ENCODE results near the gene BAD. TPM values are rescaled to one million over a fixed set of nuclear protein-coding genes. Genes with fewer than 3 reads are reported as not detected.

The BAD gene
- total RNA-seq, 1 experiment from 2014 or later: 368 TPM

DNA sequence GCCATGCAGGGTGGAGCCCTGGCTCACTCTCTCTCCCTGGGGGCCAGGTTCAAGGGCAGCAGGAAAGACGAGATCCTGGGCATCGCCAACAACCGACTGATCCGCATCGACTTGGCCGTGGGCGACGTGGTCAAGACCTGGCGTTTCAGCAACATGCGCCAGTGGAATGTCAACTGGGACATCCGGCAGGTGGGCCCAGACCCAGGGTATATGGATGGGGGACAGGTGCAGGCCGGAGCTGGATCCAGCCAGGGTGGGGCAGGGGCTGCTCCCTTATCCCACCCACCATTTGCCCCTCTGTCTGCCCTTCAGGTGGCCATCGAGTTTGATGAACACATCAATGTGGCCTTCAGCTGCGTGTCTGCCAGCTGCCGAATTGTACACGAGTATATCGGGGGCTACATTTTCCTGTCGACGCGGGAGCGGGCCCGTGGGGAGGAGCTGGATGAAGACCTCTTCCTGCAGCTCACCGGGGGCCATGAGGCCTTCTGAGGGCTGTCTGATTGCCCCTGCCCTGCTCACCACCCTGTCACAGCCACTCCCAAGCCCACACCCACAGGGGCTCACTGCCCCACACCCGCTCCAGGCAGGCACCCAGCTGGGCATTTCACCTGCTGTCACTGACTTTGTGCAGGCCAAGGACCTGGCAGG, 61.3 kb downstream of the BAD start:
- Histone ChIP-seq H3K9me3 (ENCODE audit: low read length) (no peaks in the 10 kb centered on the region), H3K79me2 (ENCODE audit: low read length) (peaks cover 21% of the 10 kb centered on the region), H3K4me2 (ENCODE audit: low read length) (no peak overlapping the region), H3F3A (ENCODE audit: low read length, unreplicated experiment) (no peaks in the 10 kb centered on the region), H3K27me3 (ENCODE audit: low read length) (no peaks in the 10 kb centered on the region), H3K36me3 (ENCODE audit: low read depth, low read length) (0 out of 2 replicates have a peak, but pooled peaks cover 3% of the 10 kb centered on the region), H3K9ac (ENCODE audit: low read length) (no peak overlapping the region), H3K4me1 (ENCODE audit: insufficient read depth, low read length) (peaks cover 29% of the 10 kb centered on the region), H3K4me3 (ENCODE audit: low read length) (no peak overlapping the region), H2AFZ (ENCODE audit: low read length) (no peak overlapping the region), H3K9me2 (replicated peaks; ENCODE audit: low read length) (no peaks in the 10 kb centered on the region), H4K20me1 (ENCODE audit: low read length) (no peaks in the 10 kb centered on the region), H3K27ac (ENCODE audit: low read length) (no peak overlapping the region)
- DNase-seq (no peak), ATAC-seq (no peak)
- TF ChIP-seq EZH2 (IDR thresholded peaks at IDR 0.05; ENCODE audit: low read length, unreplicated experiment): no peak
- TF ChIP-seq EZH2phosphoT487 (IDR thresholded peaks at IDR 0.05; ENCODE audit: borderline replicate concordance, low read length): no peak
- TF ChIP-seq, protein P1, sequence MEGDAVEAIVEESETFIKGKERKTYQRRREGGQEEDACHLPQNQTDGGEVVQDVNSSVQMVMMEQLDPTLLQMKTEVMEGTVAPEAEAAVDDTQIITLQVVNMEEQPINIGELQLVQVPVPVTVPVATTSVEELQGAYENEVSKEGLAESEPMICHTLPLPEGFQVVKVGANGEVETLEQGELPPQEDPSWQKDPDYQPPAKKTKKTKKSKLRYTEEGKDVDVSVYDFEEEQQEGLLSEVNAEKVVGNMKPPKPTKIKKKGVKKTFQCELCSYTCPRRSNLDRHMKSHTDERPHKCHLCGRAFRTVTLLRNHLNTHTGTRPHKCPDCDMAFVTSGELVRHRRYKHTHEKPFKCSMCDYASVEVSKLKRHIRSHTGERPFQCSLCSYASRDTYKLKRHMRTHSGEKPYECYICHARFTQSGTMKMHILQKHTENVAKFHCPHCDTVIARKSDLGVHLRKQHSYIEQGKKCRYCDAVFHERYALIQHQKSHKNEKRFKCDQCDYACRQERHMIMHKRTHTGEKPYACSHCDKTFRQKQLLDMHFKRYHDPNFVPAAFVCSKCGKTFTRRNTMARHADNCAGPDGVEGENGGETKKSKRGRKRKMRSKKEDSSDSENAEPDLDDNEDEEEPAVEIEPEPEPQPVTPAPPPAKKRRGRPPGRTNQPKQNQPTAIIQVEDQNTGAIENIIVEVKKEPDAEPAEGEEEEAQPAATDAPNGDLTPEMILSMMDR (conservative IDR thresholded peaks at IDR 0.05; ENCODE audit: low read depth, low read length): no peak
- ChIA-PET POLR2A (ENCODE audit: unreplicated experiment) (interaction anchor here (0.6 kb wide), 1 partner anchor 37 kb away, joined by 13 read pairs; the partner anchor contains the start of gene STIP1), CTCF (no interaction called here)
- intact Hi-C loops (cut with micrococcal nuclease): no loop called here
- no TSS peak for BruUV-seq (replicated peaks)

DNA sequence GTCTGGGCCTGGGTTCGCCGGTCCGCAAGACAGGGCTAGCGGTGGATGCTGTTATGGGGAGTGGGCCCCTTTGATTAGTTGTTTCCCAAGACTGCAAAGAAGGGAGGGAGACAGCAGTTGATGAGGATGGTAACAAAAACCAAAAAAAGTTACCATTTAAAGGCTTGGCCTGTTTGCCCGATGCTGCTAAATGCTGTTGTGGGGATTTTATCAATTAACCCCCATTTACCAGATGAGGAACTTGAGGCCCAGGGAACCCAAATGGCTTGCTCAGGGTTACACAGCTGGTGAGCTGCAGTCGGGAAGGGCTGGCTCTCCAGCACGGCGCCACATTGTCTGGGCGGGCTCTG, 61.8 kb downstream of the BAD start:
- H3K9ac ChIP-seq (ENCODE audit: low read length): no peak overlapping the region
- no peaks in the 10 kb centered on the region for H3F3A ChIP-seq (ENCODE audit: low read length, unreplicated experiment)
- BruUV-seq (replicated peaks): no TSS peak
- H3K36me3 ChIP-seq (ENCODE audit: low read depth, low read length): 0 out of 2 replicates have a peak, but pooled peaks cover 3% of the 10 kb centered on the region
- POLR2A ChIA-PET (ENCODE audit: unreplicated experiment): no interaction called here
- intact Hi-C loops (cut with micrococcal nuclease): no loop called here
- no peak overlapping the region for H3K4me3 ChIP-seq (ENCODE audit: low read length)
- no peak overlapping the region for H3K4me2 ChIP-seq (ENCODE audit: low read length)
- H4K20me1 ChIP-seq (ENCODE audit: low read length): no peaks in the 10 kb centered on the region
- ATAC-seq (no peak), DNase-seq (no peak)
- H3K79me2 ChIP-seq (ENCODE audit: low read length): peaks cover 20% of the 10 kb centered on the region
- no peak overlapping the region for H3K27ac ChIP-seq (ENCODE audit: low read length)
- CTCF ChIA-PET: no interaction called here
- H3K9me3 ChIP-seq (ENCODE audit: low read length): no peaks in the 10 kb centered on the region
- no peaks in the 10 kb centered on the region for H3K9me2 ChIP-seq (replicated peaks; ENCODE audit: low read length)
- peaks cover 28% of the 10 kb centered on the region for H3K4me1 ChIP-seq (ENCODE audit: insufficient read depth, low read length)
- H3K27me3 ChIP-seq (ENCODE audit: low read length): no peaks in the 10 kb centered on the region
- no peak for TF ChIP-seq EZH2 (IDR thresholded peaks at IDR 0.05; ENCODE audit: low read length, unreplicated experiment)
- TF ChIP-seq EZH2phosphoT487 (IDR thresholded peaks at IDR 0.05; ENCODE audit: borderline replicate concordance, low read length): no peak
- TF ChIP-seq, protein P1 (conservative IDR thresholded peaks at IDR 0.05; ENCODE audit: low read depth, low read length): no peak
- no peak overlapping the region for H2AFZ ChIP-seq (ENCODE audit: low read length)

DNA sequence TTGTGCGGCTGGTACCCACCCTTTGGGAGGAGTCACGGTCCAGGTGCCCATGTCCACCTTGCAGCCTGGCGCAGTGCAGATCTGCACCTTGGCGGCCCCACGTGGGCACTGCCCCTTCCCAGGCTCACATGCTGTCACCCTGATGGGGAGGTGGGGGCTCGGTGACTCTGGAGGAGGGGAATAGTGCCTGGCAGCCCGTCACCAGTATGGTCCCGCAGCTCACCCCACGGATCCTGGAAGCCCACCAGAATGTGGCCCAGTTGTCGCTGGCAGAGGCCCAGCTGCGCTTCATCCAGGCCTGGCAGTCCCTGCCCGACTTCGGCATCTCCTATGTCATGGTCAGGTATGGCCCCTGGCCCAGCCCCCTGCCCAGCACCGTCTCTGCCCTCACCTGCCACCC, 63.7 kb downstream of the BAD start:
- Histone ChIP-seq H3K4me2 (ENCODE audit: low read length) (no peak overlapping the region), H3K36me3 (ENCODE audit: low read depth, low read length) (0 out of 2 replicates have a peak, but pooled peaks cover 3% of the 10 kb centered on the region), H3K9me3 (ENCODE audit: low read length) (no peaks in the 10 kb centered on the region), H3K4me3 (ENCODE audit: low read length) (no peak overlapping the region), H3K9me2 (replicated peaks; ENCODE audit: low read length) (no peaks in the 10 kb centered on the region), H3K9ac (ENCODE audit: low read length) (no peak overlapping the region), H3K27me3 (ENCODE audit: low read length) (no peaks in the 10 kb centered on the region), H3K27ac (ENCODE audit: low read length) (no peak overlapping the region), H4K20me1 (ENCODE audit: low read length) (no peaks in the 10 kb centered on the region), H2AFZ (ENCODE audit: low read length) (no peak overlapping the region), H3K4me1 (ENCODE audit: insufficient read depth, low read length) (peaks cover 16% of the 10 kb centered on the region), H3K79me2 (ENCODE audit: low read length) (peaks cover 4% of the 10 kb centered on the region; the same call in 1 of the 2 replicates), H3F3A (ENCODE audit: low read length, unreplicated experiment) (no peaks in the 10 kb centered on the region)
- no peak for DNase-seq
- no TSS peak for BruUV-seq (replicated peaks)
- ATAC-seq: no peak
- intact Hi-C loops (cut with micrococcal nuclease): no loop called here
- ChIA-PET POLR2A (ENCODE audit: unreplicated experiment) (no interaction called here), CTCF (no interaction called here)
- TF ChIP-seq EZH2 (IDR thresholded peaks at IDR 0.05; ENCODE audit: low read length, unreplicated experiment) (no peak), EZH2phosphoT487 (IDR thresholded peaks at IDR 0.05; ENCODE audit: borderline replicate concordance, low read length) (no peak)
- TF ChIP-seq, protein P1 (conservative IDR thresholded peaks at IDR 0.05; ENCODE audit: low read depth, low read length): no peak

Measured in PC-3 (cell line).